Embryonic facial prominence (tissue), 1 donor: Measurements from ENCODE around the gene NRBP1.
"Not testable (repeated sequence)": the region's sequence is repeated elsewhere in the genome, so short reads cannot be mapped to it uniquely, and the experiment has no call there.

ENCODE experiments used
- DNase-seq: peaks from one replicate; pipeline ENCODE4 v3.0.0-alpha.2; 2016; ENCODE audit errors: extremely low spot score

Gene NRBP1

GRCh38 chr2:27421660-27422250 lies 6.7 kb upstream of the NRBP1 start:
- DNase-seq, result no peak

- DNase-seq, result no peak
Observed at GRCh38 chr2:27422958-27423357, 5.5 kb upstream of the NRBP1 start.

GRCh38 chr2:27425039-27425438 lies 3.4 kb upstream of the NRBP1 start:
- not testable (repeated sequence) for DNase-seq

GRCh38 chr2:27427863-27428212 lies 593 bp upstream of the NRBP1 start:
- no peak for DNase-seq

- no peak for DNase-seq
Observed at GRCh38 chr2:27428978-27429541, 629 bp downstream of the NRBP1 start.

- DNase-seq, result no peak
Observed at GRCh38 chr2:27431395-27431794, 3.0 kb downstream of the NRBP1 start.

- DNase-seq, result no peak
Observed at GRCh38 chr2:27435628-27436027, 7.2 kb downstream of the NRBP1 start.

GRCh38 chr2:27441226-27441926 lies 12.9 kb downstream of the NRBP1 start:
- DNase-seq, result no peak

- no peak for DNase-seq
Observed at GRCh38 chr2:27441958-27442919, 13.8 kb downstream of the NRBP1 start, which contains the start of gene KRTCAP3. KRTCAP3 (plus strand) TSS chr2:27442381; CDS start chr2:27442413, 32 bp downstream.

GRCh38 chr2:27442920-27443282 lies 14.5 kb downstream of the NRBP1 start:
- no peak for DNase-seq

GRCh38 chr2:27445155-27445554 lies 16.7 kb downstream of the NRBP1 start:
- no peak for DNase-seq

- DNase-seq, result no peak
Observed at GRCh38 chr2:27445615-27446014, 17.2 kb downstream of the NRBP1 start.

- DNase-seq, result no peak
Observed at GRCh38 chr2:27446057-27446456, 17.6 kb downstream of the NRBP1 start.

- DNase-seq, result no peak
Observed at GRCh38 chr2:27448381-27448780, 19.9 kb downstream of the NRBP1 start.

- DNase-seq, result no peak
Observed at GRCh38 chr2:27451095-27451494, 22.7 kb downstream of the NRBP1 start.

GRCh38 chr2:27453968-27454367 lies 25.5 kb downstream of the NRBP1 start:
- DNase-seq, result no peak

- DNase-seq, result no peak
Observed at GRCh38 chr2:27461118-27461517, 32.7 kb downstream of the NRBP1 start.

GRCh38 chr2:27464443-27464842 lies 36.0 kb downstream of the NRBP1 start:
- no peak for DNase-seq

GRCh38 chr2:27471961-27472360 lies 43.5 kb downstream of the NRBP1 start:
- DNase-seq, result no peak

GRCh38 chr2:27485496-27485895 lies 57.1 kb downstream of the NRBP1 start:
- no peak for DNase-seq

GRCh38 chr2:27489118-27489497 lies 60.7 kb downstream of the NRBP1 start:
- DNase-seq, result no peak
